Prostate gland (tissue), 2 donors: ENCODE data around the gene CHRNE. TPM values are rescaled to one million over a fixed set of nuclear protein-coding genes. Genes with fewer than 3 reads are reported as not detected.
"Not testable (repeated sequence)": the region's sequence is repeated elsewhere in the genome, so short reads cannot be mapped to it uniquely, and the experiment has no call there.

Experiments
- DNase-seq: peaks from one replicate; pipeline ENCODE4 v3.0.0-alpha.2; 2019; ENCODE audit warnings: low spot score
- H3K27ac ChIP-seq, 2 donors: fragments of 200-600 bp; sonication (generic); 2 replicates each; pipeline ENCODE4 v1.5.1; 2017 to 2019
- H3K27me3 ChIP-seq: fragments of 200-600 bp; sonication (generic); replicated peaks from 2 replicates; pipeline ENCODE4 v1.5.1; 2019; ENCODE audit not compliant: insufficient read depth
- H3K36me3 ChIP-seq, 2 donors: fragments of 200-600 bp; sonication (generic); 1 replicate in 1 of 2; 2 replicates in 1 of 2; pipeline versions ENCODE4 v1.5.1 to v1.8.1; 2017 to 2019
- H3K4me1 ChIP-seq: fragments of 200-600 bp; sonication (generic); replicated peaks from 2 replicates; pipeline ENCODE4 v1.5.1; 2019
- H3K4me3 ChIP-seq, 2 donors: fragments of 200-600 bp; sonication (generic); 2 replicates each; pipeline ENCODE4 v1.5.1; 2017 to 2019
- H3K9me3 ChIP-seq: fragments of 200-600 bp; sonication (generic); 2 replicates; pipeline ENCODE4 v1.5.1; 2017
- CTCF ChIP-seq, 4 experiments: fragments of 200-600 bp in 2 of 4; fragments of 450-650 bp in 2 of 4; sonication (generic) in 2 of 4; IDR thresholded peaks; 1 replicate in 3 of 4; 2 replicates in 1 of 4; pipeline ENCODE4 v1.5.1; 2016 to 2019; ENCODE audit warnings: antibody characterized with exemption in 4 of 4, mild to moderate bottlenecking in 2 of 4, moderate library complexity in 2 of 4
- POLR2A ChIP-seq: fragments of 450-650 bp; IDR thresholded peaks from one replicate; pipeline ENCODE4 v1.6.1; 2016; ENCODE audit warnings: antibody characterized with exemption, mild to moderate bottlenecking
- POLR2AphosphoS5 ChIP-seq: sonication (generic); formaldehyde crosslinking; IDR thresholded peaks from one replicate; pipeline ENCODE4 v1.6.1; 2017; ENCODE audit warnings: antibody characterized with exemption
- WGBS: methylation state at CpG from one replicate; pipeline ENCODE4 v1.1.5; 2018; 5-methylcytosine and 5-hydroxymethylcytosine counted together
- intact Hi-C: fragments of 100-400 bp; cut with DNase I; formaldehyde crosslinking; loops from one replicate; pipeline ENCODE4 v1.14.2; 2022
- total RNA-seq, 2 donors: library from RNA; depleted of rRNA; stranded (reverse); fragments of >200 nt; gene quantifications; one replicate each; pipeline ENCODE4 v1.1.0, GENCODE V29; 2016

CHRNE gene
- total RNA-seq, 2 donors from 2014 or later = 0.64 to 1.0 TPM

- no peak for DNase-seq
- intact Hi-C loops = no loop called here
Measured at GRCh38 chr17:4932756-4933155, 29.9 kb upstream of the CHRNE start.

DNA sequence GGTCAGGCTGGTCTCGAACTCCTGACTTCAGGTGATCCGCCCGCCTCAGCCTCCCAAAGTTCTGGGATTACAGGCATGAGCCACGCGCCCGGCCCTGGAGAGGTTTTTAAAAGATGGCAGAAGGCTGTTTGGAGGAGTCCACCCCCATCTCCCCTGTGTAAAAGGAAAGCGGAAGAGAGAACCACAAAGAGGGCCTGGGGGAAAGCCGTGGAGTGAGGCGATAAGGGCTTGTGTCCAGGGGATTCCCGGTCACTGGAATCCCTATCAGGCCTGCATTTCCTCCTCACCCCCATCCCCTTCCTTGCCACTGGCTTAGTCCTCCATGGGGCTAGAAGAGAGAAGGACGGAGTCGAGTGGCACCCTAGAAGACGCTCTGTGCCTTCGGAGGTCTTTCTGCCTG lies 29.1 kb upstream of the CHRNE start, which contains the start of gene GP1BA:
Gene GP1BA, plus strand, starts transcription at position 315 of the 400 bp plus-strand sequence. CDS start 328 bp downstream, outside the sequence.
- Histone ChIP-seq H3K36me3 (no peaks in the 10 kb centered on the region), H3K9me3 (no peaks in the 10 kb centered on the region), H3K4me1 (peaks cover 5% of the 10 kb centered on the region), H3K27me3 (no peaks in the 10 kb centered on the region), H3K27ac (no peak within 1 kb of the TSS), H3K4me3 (no peak within 1 kb of the TSS)
- TF ChIP-seq CTCF (IDR thresholded peaks at IDR 0.05) = no peak
- no peak for TF ChIP-seq POLR2A
- no peak for TF ChIP-seq POLR2AphosphoS5
- intact Hi-C loops = no loop called here
- 85% methylated on average over 14 of the region's 14 CpGs for WGBS
- DNase-seq = no peak

More at GRCh38 chr17:4932756-4933155, 29.9 kb upstream of the CHRNE start:
- H3K4me1 ChIP-seq = peaks cover 5% of the 10 kb centered on the region
- no peaks in the 10 kb centered on the region for H3K27me3 ChIP-seq
- H3K4me3 ChIP-seq = no peak overlapping the region
- peaks cover 0 to 5% of the 10 kb centered on the region in 2 donors for H3K36me3 ChIP-seq
- no peak overlapping the region for H3K27ac ChIP-seq
- H3K9me3 ChIP-seq = no peaks in the 10 kb centered on the region
- 91% methylated on average over 12 of the region's 12 CpGs for WGBS
- no peak for TF ChIP-seq CTCF (IDR thresholded peaks at IDR 0.05)
- no peak for TF ChIP-seq POLR2A
- no peak for TF ChIP-seq POLR2AphosphoS5

DNA sequence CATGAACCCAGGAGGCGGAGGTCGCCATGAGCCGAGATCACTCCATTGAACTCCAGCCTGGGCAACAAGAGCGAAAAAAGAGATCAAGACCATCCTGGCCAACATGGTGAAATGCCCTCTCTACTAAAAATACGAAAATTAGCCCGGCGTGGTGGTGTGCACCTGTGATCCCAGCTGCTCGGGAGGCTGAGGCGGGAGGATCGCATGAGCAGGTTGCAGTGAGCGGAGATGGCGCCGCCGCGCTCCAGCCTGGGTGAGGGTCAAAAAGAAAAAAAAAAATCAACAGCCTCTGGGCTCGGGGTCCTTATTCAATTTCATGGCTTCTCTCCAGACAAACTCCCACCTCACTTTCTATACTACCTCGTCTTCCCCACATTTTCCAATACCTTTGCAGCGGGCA lies 26.0 kb upstream of the CHRNE start:
- no peak for TF ChIP-seq POLR2AphosphoS5
- no peak for TF ChIP-seq POLR2A
- TF ChIP-seq CTCF (IDR thresholded peaks at IDR 0.05) = no peak
- WGBS = 94% methylated on average over 18 of the region's 18 CpGs
- DNase-seq = no peak

GRCh38 chr17:4926577-4927335 lies 23.9 kb upstream of the CHRNE start:
- H3K27me3 ChIP-seq, H3K9me3 ChIP-seq, H3K4me3 ChIP-seq, intact Hi-C loops, H3K4me1 ChIP-seq, H3K36me3 ChIP-seq, DNase-seq, H3K27ac ChIP-seq: not testable (repeated sequence)
- WGBS = 84% methylated on average over 24 of the region's 24 CpGs

More for the DNA sequence above, 26.0 kb upstream of the CHRNE start:
- no peaks in the 10 kb centered on the region for H3K27me3 ChIP-seq
- no peak overlapping the region for H3K27ac ChIP-seq
- H3K4me1 ChIP-seq = no peaks in the 10 kb centered on the region
- no peak overlapping the region for H3K4me3 ChIP-seq
- H3K9me3 ChIP-seq = no peaks in the 10 kb centered on the region
- H3K36me3 ChIP-seq = no peaks in the 10 kb centered on the region
- intact Hi-C loops = no loop called here

GRCh38 chr17:4921320-4921719 lies 18.4 kb upstream of the CHRNE start:
- H3K4me1 ChIP-seq = no peaks in the 10 kb centered on the region
- H3K36me3 ChIP-seq = no peaks in the 10 kb centered on the region
- no peaks in the 10 kb centered on the region for H3K9me3 ChIP-seq
- no peak for TF ChIP-seq POLR2AphosphoS5
- TF ChIP-seq CTCF (IDR thresholded peaks at IDR 0.05) = no peak
- no peak for TF ChIP-seq POLR2A
- 87% methylated on average over 4 of the region's 4 CpGs for WGBS
- no peak overlapping the region for H3K4me3 ChIP-seq
- intact Hi-C loops = no loop called here
- no peaks in the 10 kb centered on the region for H3K27me3 ChIP-seq
- no peak overlapping the region for H3K27ac ChIP-seq
- no peak for DNase-seq
